Activated T-helper 1 cell treated with anti-CD3 and anti-CD28 coated beads, Interleukin-12 subunit alpha, Interleukin-12 subunit beta, Interleukin-2, Interleukin-4 antibody, amounts not matched to agents 30 ng/mL and 10 ng/mL and 1 ng/mL, durations not matched to agents 14 hours and 24 hours and 36 hours (primary cell): ENCODE results near the gene LRFN2. TPM values are rescaled to one million over a fixed set of nuclear protein-coding genes. Genes with fewer than 3 reads are reported as not detected.
A peak's percentile ranks its signal among the peaks of the same experiment; 100 is the strongest.

Experiments used
- DNase-seq: peaks from one replicate; pipeline ENCODE4 v3.0.0; 2021; ENCODE audit warnings: low spot score
- H3K27ac Mint-ChIP-seq: one replicate; pipeline ENCODE4 v1.8.0; 2021; ENCODE audit warnings: mild to moderate bottlenecking, mixed read lengths
- H3K27me3 Mint-ChIP-seq: one replicate; pipeline ENCODE4 v1.8.0; 2022; ENCODE audit warnings: mild to moderate bottlenecking, moderate library complexity, mixed read lengths; ENCODE audit not compliant: insufficient read depth
- H3K36me3 Mint-ChIP-seq: one replicate; pipeline ENCODE4 v1.8.0; 2021; ENCODE audit warnings: low read depth, mixed read lengths
- H3K4me1 Mint-ChIP-seq: one replicate; pipeline ENCODE4 v1.8.0; 2021; ENCODE audit warnings: low read depth, mixed read lengths
- H3K4me3 Mint-ChIP-seq: one replicate; pipeline ENCODE4 v1.8.0; 2021; ENCODE audit warnings: mild to moderate bottlenecking, moderate library complexity, mixed read lengths
- H3K9me3 Mint-ChIP-seq: one replicate; pipeline ENCODE4 v1.8.0; 2021; ENCODE audit warnings: mixed read lengths
- intact Hi-C: fragments of 100-400 bp; cut with micrococcal nuclease; formaldehyde crosslinking; loops from one replicate; pipeline ENCODE4 v1.15.1; 2024
- total RNA-seq: library from RNA; stranded (reverse); gene quantifications from 2 replicates; pipeline ENCODE4 v1.2.3, GENCODE V29; 2022

LRFN2 gene
- total RNA-seq, 1 donor from 2014 or later = 0.29 TPM

- Mint-ChIP-seq H3K36me3 (peaks cover 2% of the 10 kb centered on the region), H3K4me3 (no peak overlapping the region), H3K27me3 (peaks cover 16% of the 10 kb centered on the region), H3K4me1 (peaks cover 6% of the 10 kb centered on the region), H3K27ac (no peak overlapping the region), H3K9me3 (no peaks in the 10 kb centered on the region)
- DNase-seq = no peak
- intact Hi-C loops = no loop called here
Observed at GRCh38 chr6:40426346-40427066, 160.7 kb downstream of the LRFN2 start.

- no peak for DNase-seq
- Mint-ChIP-seq H3K27me3 (peaks cover 21% of the 10 kb centered on the region), H3K36me3 (peaks cover 2% of the 10 kb centered on the region), H3K4me1 (peaks cover 6% of the 10 kb centered on the region), H3K4me3 (no peak overlapping the region), H3K9me3 (no peaks in the 10 kb centered on the region), H3K27ac (no peak overlapping the region)
- intact Hi-C loops = no loop called here
Observed at GRCh38 chr6:40425192-40425919, 161.8 kb downstream of the LRFN2 start.

GRCh38 chr6:40422046-40422445 lies 165.1 kb downstream of the LRFN2 start:
- DNase-seq = no peak
- Mint-ChIP-seq H3K27me3 (peaks cover 18% of the 10 kb centered on the region), H3K36me3 (peaks cover 2% of the 10 kb centered on the region), H3K9me3 (no peaks in the 10 kb centered on the region), H3K4me3 (no peak overlapping the region), H3K4me1 (peaks cover 6% of the 10 kb centered on the region), H3K27ac (no peak overlapping the region)
- intact Hi-C loops = no loop called here

- no peak overlapping the region for H3K4me3 Mint-ChIP-seq
- H3K27ac Mint-ChIP-seq = no peak overlapping the region
- DNase-seq = no peak
- H3K36me3 Mint-ChIP-seq = no peaks in the 10 kb centered on the region
- peaks cover 6% of the 10 kb centered on the region for H3K4me1 Mint-ChIP-seq
- intact Hi-C loops = no loop called here
- H3K27me3 Mint-ChIP-seq = peaks cover 14% of the 10 kb centered on the region
- H3K9me3 Mint-ChIP-seq = no peaks in the 10 kb centered on the region
Observed at GRCh38 chr6:40419946-40420728, 167.0 kb downstream of the LRFN2 start.

GRCh38 chr6:40419377-40419776 lies 167.8 kb downstream of the LRFN2 start:
- intact Hi-C loops = no loop called here

GRCh38 chr6:40417031-40417430 lies 170.1 kb downstream of the LRFN2 start:
- DNase-seq = no peak
- no peaks in the 10 kb centered on the region for H3K36me3 Mint-ChIP-seq
- no peak overlapping the region for H3K4me3 Mint-ChIP-seq
- peaks cover 7% of the 10 kb centered on the region for H3K27me3 Mint-ChIP-seq
- intact Hi-C loops = no loop called here
- no peaks in the 10 kb centered on the region for H3K9me3 Mint-ChIP-seq
- H3K27ac Mint-ChIP-seq = no peak overlapping the region
- peaks cover 7% of the 10 kb centered on the region for H3K4me1 Mint-ChIP-seq

More at GRCh38 chr6:40419377-40419776, 167.8 kb downstream of the LRFN2 start:
- H3K36me3 Mint-ChIP-seq = no peaks in the 10 kb centered on the region
- peaks cover 14% of the 10 kb centered on the region for H3K27me3 Mint-ChIP-seq
- no peak overlapping the region for H3K27ac Mint-ChIP-seq
- H3K9me3 Mint-ChIP-seq = no peaks in the 10 kb centered on the region
- H3K4me3 Mint-ChIP-seq = no peak overlapping the region
- peaks cover 6% of the 10 kb centered on the region for H3K4me1 Mint-ChIP-seq
- DNase-seq = no peak

GRCh38 chr6:40414617-40415016 lies 172.5 kb downstream of the LRFN2 start:
- Mint-ChIP-seq H3K9me3 (no peaks in the 10 kb centered on the region), H3K4me1 (peaks cover 7% of the 10 kb centered on the region), H3K4me3 (no peak overlapping the region), H3K27ac (no peak overlapping the region), H3K36me3 (no peaks in the 10 kb centered on the region), H3K27me3 (peaks cover 3% of the 10 kb centered on the region)
- intact Hi-C loops = no loop called here
- DNase-seq = no peak

- peaks cover 7% of the 10 kb centered on the region for H3K4me1 Mint-ChIP-seq
- H3K27ac Mint-ChIP-seq = no peak overlapping the region
- H3K27me3 Mint-ChIP-seq = peaks cover 3% of the 10 kb centered on the region
- no peaks in the 10 kb centered on the region for H3K36me3 Mint-ChIP-seq
- no peak for DNase-seq
- intact Hi-C loops = no loop called here
- peak overlapping the region; percentile 22 for H3K4me3 Mint-ChIP-seq
- no peaks in the 10 kb centered on the region for H3K9me3 Mint-ChIP-seq
Observed at GRCh38 chr6:40413239-40413638, 173.9 kb downstream of the LRFN2 start.

- Mint-ChIP-seq H3K4me3 (no peak overlapping the region), H3K4me1 (peaks cover 14% of the 10 kb centered on the region), H3K27ac (no peak overlapping the region), H3K9me3 (no peaks in the 10 kb centered on the region), H3K27me3 (peaks cover 6% of the 10 kb centered on the region), H3K36me3 (no peaks in the 10 kb centered on the region)
- no peak for DNase-seq
- intact Hi-C loops = no loop called here
Observed at GRCh38 chr6:40411881-40412280, 175.3 kb downstream of the LRFN2 start.

- Mint-ChIP-seq H3K9me3 (no peaks in the 10 kb centered on the region), H3K4me1 (peaks cover 22% of the 10 kb centered on the region), H3K27me3 (peaks cover 6% of the 10 kb centered on the region), H3K27ac (no peak overlapping the region), H3K36me3 (no peaks in the 10 kb centered on the region), H3K4me3 (no peak overlapping the region)
- no peak for DNase-seq
- intact Hi-C loops = no loop called here
Observed at GRCh38 chr6:40410821-40411220, 176.3 kb downstream of the LRFN2 start.

- Mint-ChIP-seq H3K9me3 (no peaks in the 10 kb centered on the region), H3K27me3 (peaks cover 6% of the 10 kb centered on the region), H3K4me3 (no peak overlapping the region), H3K36me3 (no peaks in the 10 kb centered on the region), H3K27ac (no peak overlapping the region), H3K4me1 (peaks cover 22% of the 10 kb centered on the region)
- intact Hi-C loops = no loop called here
- no peak for DNase-seq
Observed at GRCh38 chr6:40409716-40410397, 177.3 kb downstream of the LRFN2 start.

- intact Hi-C loops = no loop called here
- H3K9me3 Mint-ChIP-seq = no peaks in the 10 kb centered on the region
- H3K4me3 Mint-ChIP-seq = no peak overlapping the region
- H3K4me1 Mint-ChIP-seq = peaks cover 24% of the 10 kb centered on the region
- no peak overlapping the region for H3K27ac Mint-ChIP-seq
- H3K27me3 Mint-ChIP-seq = peaks cover 6% of the 10 kb centered on the region
- no peak for DNase-seq
- H3K36me3 Mint-ChIP-seq = peaks cover 2% of the 10 kb centered on the region
Observed at GRCh38 chr6:40408786-40409542, 178.2 kb downstream of the LRFN2 start.
